ENCODE measurements around the gene KLK15.
"Not testable (repeated sequence)": the region's sequence is repeated elsewhere in the genome, so short reads cannot be mapped to it uniquely, and the experiment has no call there.

GRCh38 chr19:50811622-50812238, 21.6 kb downstream of the KLK15 start:
- TF ChIP-seq EZH2phosphoT487, CTCF (IDR thresholded peaks at IDR 0.05): not testable (repeated sequence)
